Suprapubic skin (tissue), 4 donors: Measurements from ENCODE around the gene SYF2. TPM values are rescaled to one million over a fixed set of nuclear protein-coding genes. Genes with fewer than 3 reads are reported as not detected.

ENCODE experiments used
- DNase-seq, 2 donors: peaks; one replicate each; pipeline ENCODE4 v3.0.0-alpha.2; 2019; ENCODE audit warnings: low spot score in 2 of 2
- H3K27ac ChIP-seq: fragments of 200-600 bp; sonication (generic); one replicate; pipeline ENCODE4 v1.5.1; 2019
- H3K27me3 ChIP-seq: fragments of 200-600 bp; sonication (generic); one replicate; pipeline ENCODE4 v1.5.1; 2019
- H3K36me3 ChIP-seq: fragments of 200-600 bp; sonication (generic); one replicate; pipeline ENCODE4 v1.5.1; 2019
- H3K4me1 ChIP-seq: fragments of 200-600 bp; sonication (generic); one replicate; pipeline ENCODE4 v1.5.1; 2019
- H3K4me3 ChIP-seq: fragments of 200-600 bp; sonication (generic); one replicate; pipeline ENCODE4 v1.5.1; 2019; ENCODE audit warnings: mild to moderate bottlenecking
- H3K9me3 ChIP-seq: fragments of 200-600 bp; sonication (generic); one replicate; pipeline ENCODE4 v1.5.1; 2019
- CTCF ChIP-seq, 2 donors: fragments of 200-600 bp in 1 of 2; fragments of 450-650 bp in 1 of 2; sonication (generic) in 1 of 2; IDR thresholded peaks; one replicate each; pipeline ENCODE4 v1.5.1; 2016 to 2019; ENCODE audit warnings: antibody characterized with exemption in 2 of 2, mild to moderate bottlenecking in 1 of 2, moderate library complexity in 1 of 2
- EP300 ChIP-seq: sonication (generic); formaldehyde crosslinking; IDR thresholded peaks from one replicate; pipeline ENCODE4 v1.6.1; 2017; ENCODE audit warnings: antibody characterized with exemption
- POLR2A ChIP-seq, 2 donors: fragments of 450-650 bp; IDR thresholded peaks; one replicate each; pipeline ENCODE4 v1.6.1; 2017; ENCODE audit warnings: antibody characterized with exemption in 2 of 2, mild to moderate bottlenecking in 2 of 2, moderate library complexity in 2 of 2
- POLR2AphosphoS5 ChIP-seq, 3 donors: sonication (generic); formaldehyde crosslinking; IDR thresholded peaks; one replicate each; pipeline ENCODE4 v1.6.1; 2017; ENCODE audit warnings: antibody characterized with exemption in 3 of 3
- WGBS: methylation state at CpG from one replicate; pipeline ENCODE4 v1.1.5; 2018; 5-methylcytosine and 5-hydroxymethylcytosine counted together
- total RNA-seq, 4 donors: library from RNA; depleted of rRNA; stranded (reverse); fragments of >200 nt; gene quantifications; one replicate each; pipeline ENCODE4 v1.1.0, GENCODE V29; 2016

The SYF2 gene
- total RNA-seq, 4 donors from 2014 or later, result 37.2 to 57.9 (median 46.2) TPM

DNA sequence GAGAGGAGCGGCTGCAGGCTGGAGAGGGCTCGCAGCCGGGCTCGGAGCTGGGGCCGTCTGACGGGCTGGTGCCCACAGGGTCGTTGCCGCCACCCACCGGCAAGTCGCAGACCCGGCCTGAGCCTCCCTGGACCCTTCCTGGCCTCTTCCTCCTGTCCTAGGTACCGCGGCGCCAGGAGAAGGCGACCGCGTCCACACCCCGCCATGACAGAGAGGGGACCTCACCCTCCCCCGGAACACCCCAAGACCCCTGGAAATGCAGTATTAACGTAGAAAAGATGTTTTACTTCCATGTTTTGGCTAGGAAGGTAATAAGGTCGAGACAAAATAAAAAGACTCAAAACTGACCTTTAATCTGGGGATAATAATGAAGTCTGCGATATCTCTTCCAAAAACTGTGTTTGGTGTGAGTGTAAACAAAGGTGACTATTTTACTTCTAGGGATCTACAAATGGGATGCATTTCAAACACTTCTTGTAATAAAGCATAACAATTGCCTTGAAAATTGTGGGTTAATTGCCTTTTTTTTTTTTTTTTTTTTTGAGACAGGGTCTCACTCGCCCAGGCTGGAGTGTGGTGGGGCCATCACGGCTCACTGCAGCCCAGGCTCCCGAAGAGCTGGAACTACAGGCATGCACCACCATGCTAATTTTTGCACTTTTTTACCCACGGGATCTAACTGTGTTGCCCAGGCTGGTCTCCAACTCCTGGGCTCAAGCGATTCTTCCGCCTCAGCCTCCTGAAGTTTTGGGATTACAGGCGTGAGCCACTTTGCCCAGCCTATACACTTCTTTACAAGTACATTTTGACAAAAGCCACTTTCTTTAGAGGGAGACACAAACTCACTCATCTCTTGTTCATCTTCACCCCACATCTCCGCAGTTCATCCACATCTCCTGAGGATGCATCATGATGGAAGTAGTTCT lies 15.8 kb upstream of the SYF2 start:
- peak overlapping the region; percentile 80 for H3K4me3 ChIP-seq
- 36% methylated on average over 18 of the region's 30 CpGs for WGBS
- H3K4me1 ChIP-seq, result peaks cover 31% of the 10 kb centered on the region
- no peaks in the 10 kb centered on the region for H3K9me3 ChIP-seq
- TF ChIP-seq CTCF (IDR thresholded peaks at IDR 0.05), result no peak
- TF ChIP-seq EP300, result no peak
- no peak for TF ChIP-seq POLR2A (IDR thresholded peaks at IDR 0.05)
- TF ChIP-seq POLR2AphosphoS5 (IDR thresholded peaks at IDR 0.05), result no peak
- H3K27me3 ChIP-seq, result no peaks in the 10 kb centered on the region
- H3K27ac ChIP-seq, result peak overlapping the region; percentile 99
- peaks cover 22% of the 10 kb centered on the region for H3K36me3 ChIP-seq
- no peak for DNase-seq

- H3K27me3 ChIP-seq, result no peaks in the 10 kb centered on the region
- no peaks in the 10 kb centered on the region for H3K9me3 ChIP-seq
- peaks cover 31% of the 10 kb centered on the region for H3K4me1 ChIP-seq
- peak; percentile 99 to 100 for DNase-seq
- TF ChIP-seq CTCF (IDR thresholded peaks at IDR 0.05) (no peak), POLR2AphosphoS5 (IDR thresholded peaks at IDR 0.05) (peak; percentile 99 to 100 (median 99)), POLR2A (IDR thresholded peaks at IDR 0.05) (peak; percentile 98 to 100), EP300 (no peak)
- peaks cover 31% of the 10 kb centered on the region for H3K36me3 ChIP-seq
- H3K27ac ChIP-seq, result peak within 1 kb of the TSS; percentile 99
- WGBS, result 1% methylated on average over 32 of the region's 79 CpGs
- peak within 1 kb of the TSS; percentile 80 for H3K4me3 ChIP-seq
These were observed 14.9 kb upstream of the SYF2 start, which contains the start of gene RSRP1 for GRCh38 chr1:25247024-25247828. TSS of gene RSRP1 (minus strand) at chr1:25247454. CDS start at chr1:25246963, 491 bp downstream.

- Histone ChIP-seq H3K27me3 (no peaks in the 10 kb centered on the region), H3K27ac (peak overlapping the region; percentile 99), H3K4me3 (peak overlapping the region; percentile 80), H3K9me3 (no peaks in the 10 kb centered on the region), H3K4me1 (peaks cover 31% of the 10 kb centered on the region), H3K36me3 (peaks cover 37% of the 10 kb centered on the region)
- peak in 1 of 2 donors; percentile 81 for DNase-seq
- TF ChIP-seq POLR2A (IDR thresholded peaks at IDR 0.05) (no peak), POLR2AphosphoS5 (IDR thresholded peaks at IDR 0.05) (no peak), EP300 (no peak), CTCF (IDR thresholded peaks at IDR 0.05) (no peak)
- WGBS, result under 1% methylated on average over 53 of the region's 53 CpGs
These were observed 14.3 kb upstream of the SYF2 start for GRCh38 chr1:25246600-25247023.

GRCh38 chr1:25245809-25246599 lies 13.7 kb upstream of the SYF2 start:
- peaks cover 32% of the 10 kb centered on the region for H3K4me1 ChIP-seq
- 22% methylated on average over 30 of the region's 30 CpGs for WGBS
- H3K9me3 ChIP-seq, result no peaks in the 10 kb centered on the region
- H3K27ac ChIP-seq, result peak overlapping the region; percentile 99
- H3K36me3 ChIP-seq, result peaks cover 41% of the 10 kb centered on the region
- H3K27me3 ChIP-seq, result no peaks in the 10 kb centered on the region
- no peak for DNase-seq
- TF ChIP-seq POLR2A (IDR thresholded peaks at IDR 0.05), result no peak
- TF ChIP-seq EP300, result no peak
- TF ChIP-seq CTCF (IDR thresholded peaks at IDR 0.05), result no peak
- TF ChIP-seq POLR2AphosphoS5 (IDR thresholded peaks at IDR 0.05), result no peak
- H3K4me3 ChIP-seq, result peak overlapping the region; percentile 80
